GM23338 (cell line): ENCODE results near the gene FHOD1. TPM values are rescaled to one million over a fixed set of nuclear protein-coding genes. Genes with fewer than 3 reads are reported as not detected.
A peak's percentile ranks its signal among the peaks of the same experiment; 100 is the strongest.

ENCODE experiments used
- ATAC-seq: fragments of 200-7000 bp; cut with Tn5 transposase; 3 replicates; pipeline ENCODE4 v1.9.1; 2020
- DNase-seq: peaks from one replicate; pipeline ENCODE4 v3.0.0-alpha.2; 2015; ENCODE audit warnings: low spot score
- H2AFZ ChIP-seq: fragments of 200-600 bp; sonication (generic); 2 replicates; pipeline ENCODE4 v1.8.0; 2016; ENCODE audit warnings: antibody characterized with exemption, mild to moderate bottlenecking, moderate library complexity
- H3F3A ChIP-seq: fragments of 200-600 bp; sonication (generic); replicated peaks from 2 replicates; pipeline ENCODE4 v1.8.0; 2017; ENCODE audit warnings: antibody characterized with exemption, mixed run types, low read depth
- H3K27ac ChIP-seq: fragments of 200-600 bp; sonication (generic); 2 replicates; pipeline ENCODE4 v1.6.1; 2016; ENCODE audit warnings: low read depth
- H3K27me3 ChIP-seq: fragments of 200-600 bp; sonication (generic); 2 replicates; pipeline ENCODE4 v1.8.0; 2016; ENCODE audit warnings: mild to moderate bottlenecking, mixed run types, moderate library complexity; ENCODE audit not compliant: insufficient read depth
- H3K36me3 ChIP-seq: fragments of 200-600 bp; sonication (generic); 2 replicates; pipeline ENCODE4 v1.8.0; 2016; ENCODE audit warnings: mild to moderate bottlenecking; ENCODE audit not compliant: insufficient read depth
- H3K4me1 ChIP-seq: fragments of 200-600 bp; sonication (generic); 2 replicates; pipeline ENCODE4 v1.8.0; 2016; ENCODE audit warnings: mild to moderate bottlenecking, moderate library complexity; ENCODE audit not compliant: insufficient read depth
- H3K4me2 ChIP-seq: fragments of 200-600 bp; sonication (generic); 2 replicates; pipeline ENCODE4 v1.7.1; 2017; ENCODE audit warnings: mixed run types
- H3K4me3 ChIP-seq: fragments of 200-600 bp; sonication (generic); 2 replicates; pipeline ENCODE4 v1.6.1; 2016; ENCODE audit warnings: mixed run types
- H3K79me2 ChIP-seq: fragments of 200-600 bp; sonication (generic); replicated peaks from 2 replicates; pipeline ENCODE4 v1.8.0; 2017; ENCODE audit warnings: mild to moderate bottlenecking; ENCODE audit not compliant: insufficient read depth
- H3K9me2 ChIP-seq: fragments of 200-600 bp; sonication (generic); 2 replicates; pipeline ENCODE4 v1.8.0; 2017; ENCODE audit not compliant: insufficient read depth
- H4K20me1 ChIP-seq: fragments of 200-600 bp; sonication (generic); replicated peaks from 2 replicates; pipeline ENCODE4 v1.8.0; 2017; ENCODE audit warnings: mild to moderate bottlenecking; ENCODE audit not compliant: insufficient read depth
- H3K27ac Mint-ChIP-seq: 2 replicates; pipeline ENCODE4 v1.8.0; 2020; ENCODE audit warnings: inconsistent platforms, mild to moderate bottlenecking, moderate library complexity, mixed read lengths
- H3K27me3 Mint-ChIP-seq: 3 replicates; pipeline ENCODE4 v1.8.0; 2022; ENCODE audit warnings: low read depth, mild to moderate bottlenecking, moderate library complexity, mixed read lengths, inconsistent platforms; ENCODE audit not compliant: insufficient read depth, poor library complexity
- H3K36me3 Mint-ChIP-seq: 3 replicates; pipeline ENCODE4 v1.8.0; 2021; ENCODE audit warnings: low read depth, mild to moderate bottlenecking, inconsistent platforms, moderate library complexity, mixed read lengths
- H3K4me1 Mint-ChIP-seq: 3 replicates; pipeline ENCODE4 v1.8.0; 2020; ENCODE audit warnings: mild to moderate bottlenecking, inconsistent platforms, mixed read lengths
- H3K4me3 Mint-ChIP-seq: 3 replicates; pipeline ENCODE4 v1.8.0; 2021; ENCODE audit warnings: moderate library complexity, mild to moderate bottlenecking, inconsistent platforms, mixed read lengths
- H3K9me3 Mint-ChIP-seq: 3 replicates; pipeline ENCODE4 v1.8.0; 2020; ENCODE audit warnings: moderate library complexity, mild to moderate bottlenecking, inconsistent platforms, mixed read lengths
- CREB1 ChIP-seq: fragments of 250-450 bp; sonication (Bioruptor Pico); IDR thresholded peaks from 2 replicates; pipeline ENCODE4 v1.5.0; 2020; ENCODE audit warnings: low read depth, mild to moderate bottlenecking, moderate library complexity
- JUNB ChIP-seq: IDR thresholded peaks from one replicate; pipeline ENCODE4 v1.6.1; 2016; ENCODE audit warnings: antibody characterized with exemption; ENCODE audit not compliant: unreplicated experiment
- NANOG ChIP-seq: IDR thresholded peaks from 2 replicates; pipeline ENCODE4 v1.6.1; 2016; ENCODE audit warnings: antibody characterized with exemption, borderline replicate concordance
- STAT1 ChIP-seq: IDR thresholded peaks from one replicate; pipeline ENCODE4 v1.6.1; 2016; ENCODE audit warnings: antibody characterized with exemption; ENCODE audit not compliant: unreplicated experiment
- ZNF114 ChIP-seq: fragments of 250-450 bp; sonication (Bioruptor Pico); IDR thresholded peaks from 2 replicates; pipeline ENCODE4 v1.5.0; 2020; ENCODE audit warnings: mild to moderate bottlenecking, moderate library complexity
- ZNF331 ChIP-seq: fragments of 250-450 bp; sonication (Bioruptor Pico); IDR thresholded peaks from 2 replicates; pipeline ENCODE4 v1.5.0; 2020; ENCODE audit warnings: low read depth, mild to moderate bottlenecking, moderate library complexity
- polyA plus RNA-seq: library from polyadenylated mRNA; unstranded; fragments of >200 nt; fragmentation: Nextera tagmentation; extraction: Ambion mirVana; gene quantifications from 2 replicates; pipeline ENCODE4 v1.2.1, GENCODE V29; 2016
- total RNA-seq: library from RNA; depleted of rRNA; stranded (reverse); fragments of >200 nt; shearing (Covaris generic); gene quantifications from 2 replicates; pipeline ENCODE4 v1.2.3, GENCODE V29; 2014
- TF ChIP-seq, protein P1 (sequence below): fragments of 250-450 bp; sonication (Bioruptor Pico); IDR thresholded peaks from 2 replicates; pipeline ENCODE4 v1.5.0; 2020; ENCODE audit warnings: mild to moderate bottlenecking, moderate library complexity
- TF ChIP-seq, protein P2 (sequence below), 2 experiments: fragments of 200-600 bp in 1 of 2; sonication (generic) in 1 of 2; conservative IDR thresholded peaks; 2 replicates each; pipeline versions ENCODE4 v1.5.1 to v1.6.1; 2016 to 2017; ENCODE audit warnings: antibody characterized with exemption in 2 of 2, low read depth in 2 of 2, mild to moderate bottlenecking in 2 of 2, moderate library complexity in 1 of 2

FHOD1 gene
- total and polyA plus RNA-seq, 2 experiments from 2014 or later: 26.2 to 52.7 TPM

DNA sequence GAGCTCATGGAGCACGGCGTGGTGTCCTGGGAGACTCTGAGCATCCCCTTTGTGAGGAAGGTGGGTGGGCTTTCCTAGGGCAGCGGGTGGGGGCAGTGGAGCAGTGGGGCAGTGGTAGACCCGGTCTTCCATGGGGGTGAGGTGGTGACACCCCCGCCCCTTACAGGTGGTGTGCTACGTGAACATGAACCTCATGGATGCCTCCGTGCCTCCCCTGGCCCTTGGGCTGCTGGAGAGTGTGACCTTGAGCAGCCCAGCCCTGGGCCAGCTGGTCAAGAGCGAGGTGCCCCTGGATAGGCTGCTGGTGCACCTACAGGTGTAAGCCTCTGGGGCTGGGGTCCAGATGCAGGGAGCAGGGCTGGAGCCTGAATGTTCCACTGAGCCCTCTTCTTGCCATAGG lies 46.8 kb downstream of the FHOD1 start:
- H3K36me3 Mint-ChIP-seq: peaks cover 31% of the 10 kb centered on the region
- Histone ChIP-seq H3K9me2 (no peaks in the 10 kb centered on the region), H2AFZ (no peak overlapping the region), H4K20me1 (peaks cover 4% of the 10 kb centered on the region; the same call in 1 of the 2 replicates), H3K4me1 (peaks cover 9% of the 10 kb centered on the region), H3K36me3 (peaks cover 14% of the 10 kb centered on the region; the same call in 1 of the 2 replicates), H3K27me3 (no peaks in the 10 kb centered on the region), H3K4me2 (peak overlapping the region; percentile 92), H3F3A (peaks cover 18% of the 10 kb centered on the region; the same call in 1 of the 2 replicates), H3K79me2 (no peaks in the 10 kb centered on the region), H3K27ac (no peak overlapping the region), H3K4me3 (peak overlapping the region; percentile 79)
- peaks cover 6% of the 10 kb centered on the region for H3K4me1 Mint-ChIP-seq
- no peak overlapping the region for H3K27ac Mint-ChIP-seq
- no peaks in the 10 kb centered on the region for H3K9me3 Mint-ChIP-seq
- H3K4me3 Mint-ChIP-seq: peak overlapping the region; percentile 86; the same call in 2 of the 3 replicates
- peaks cover 15% of the 10 kb centered on the region for H3K27me3 Mint-ChIP-seq
- ATAC-seq: no peak
- no peak for TF ChIP-seq CREB1
- TF ChIP-seq NANOG: no peak
- TF ChIP-seq JUNB: no peak
- no peak for TF ChIP-seq ZNF331 (CRISPR knock-in tag)
- TF ChIP-seq STAT1: no peak
- TF ChIP-seq, protein P1, sequence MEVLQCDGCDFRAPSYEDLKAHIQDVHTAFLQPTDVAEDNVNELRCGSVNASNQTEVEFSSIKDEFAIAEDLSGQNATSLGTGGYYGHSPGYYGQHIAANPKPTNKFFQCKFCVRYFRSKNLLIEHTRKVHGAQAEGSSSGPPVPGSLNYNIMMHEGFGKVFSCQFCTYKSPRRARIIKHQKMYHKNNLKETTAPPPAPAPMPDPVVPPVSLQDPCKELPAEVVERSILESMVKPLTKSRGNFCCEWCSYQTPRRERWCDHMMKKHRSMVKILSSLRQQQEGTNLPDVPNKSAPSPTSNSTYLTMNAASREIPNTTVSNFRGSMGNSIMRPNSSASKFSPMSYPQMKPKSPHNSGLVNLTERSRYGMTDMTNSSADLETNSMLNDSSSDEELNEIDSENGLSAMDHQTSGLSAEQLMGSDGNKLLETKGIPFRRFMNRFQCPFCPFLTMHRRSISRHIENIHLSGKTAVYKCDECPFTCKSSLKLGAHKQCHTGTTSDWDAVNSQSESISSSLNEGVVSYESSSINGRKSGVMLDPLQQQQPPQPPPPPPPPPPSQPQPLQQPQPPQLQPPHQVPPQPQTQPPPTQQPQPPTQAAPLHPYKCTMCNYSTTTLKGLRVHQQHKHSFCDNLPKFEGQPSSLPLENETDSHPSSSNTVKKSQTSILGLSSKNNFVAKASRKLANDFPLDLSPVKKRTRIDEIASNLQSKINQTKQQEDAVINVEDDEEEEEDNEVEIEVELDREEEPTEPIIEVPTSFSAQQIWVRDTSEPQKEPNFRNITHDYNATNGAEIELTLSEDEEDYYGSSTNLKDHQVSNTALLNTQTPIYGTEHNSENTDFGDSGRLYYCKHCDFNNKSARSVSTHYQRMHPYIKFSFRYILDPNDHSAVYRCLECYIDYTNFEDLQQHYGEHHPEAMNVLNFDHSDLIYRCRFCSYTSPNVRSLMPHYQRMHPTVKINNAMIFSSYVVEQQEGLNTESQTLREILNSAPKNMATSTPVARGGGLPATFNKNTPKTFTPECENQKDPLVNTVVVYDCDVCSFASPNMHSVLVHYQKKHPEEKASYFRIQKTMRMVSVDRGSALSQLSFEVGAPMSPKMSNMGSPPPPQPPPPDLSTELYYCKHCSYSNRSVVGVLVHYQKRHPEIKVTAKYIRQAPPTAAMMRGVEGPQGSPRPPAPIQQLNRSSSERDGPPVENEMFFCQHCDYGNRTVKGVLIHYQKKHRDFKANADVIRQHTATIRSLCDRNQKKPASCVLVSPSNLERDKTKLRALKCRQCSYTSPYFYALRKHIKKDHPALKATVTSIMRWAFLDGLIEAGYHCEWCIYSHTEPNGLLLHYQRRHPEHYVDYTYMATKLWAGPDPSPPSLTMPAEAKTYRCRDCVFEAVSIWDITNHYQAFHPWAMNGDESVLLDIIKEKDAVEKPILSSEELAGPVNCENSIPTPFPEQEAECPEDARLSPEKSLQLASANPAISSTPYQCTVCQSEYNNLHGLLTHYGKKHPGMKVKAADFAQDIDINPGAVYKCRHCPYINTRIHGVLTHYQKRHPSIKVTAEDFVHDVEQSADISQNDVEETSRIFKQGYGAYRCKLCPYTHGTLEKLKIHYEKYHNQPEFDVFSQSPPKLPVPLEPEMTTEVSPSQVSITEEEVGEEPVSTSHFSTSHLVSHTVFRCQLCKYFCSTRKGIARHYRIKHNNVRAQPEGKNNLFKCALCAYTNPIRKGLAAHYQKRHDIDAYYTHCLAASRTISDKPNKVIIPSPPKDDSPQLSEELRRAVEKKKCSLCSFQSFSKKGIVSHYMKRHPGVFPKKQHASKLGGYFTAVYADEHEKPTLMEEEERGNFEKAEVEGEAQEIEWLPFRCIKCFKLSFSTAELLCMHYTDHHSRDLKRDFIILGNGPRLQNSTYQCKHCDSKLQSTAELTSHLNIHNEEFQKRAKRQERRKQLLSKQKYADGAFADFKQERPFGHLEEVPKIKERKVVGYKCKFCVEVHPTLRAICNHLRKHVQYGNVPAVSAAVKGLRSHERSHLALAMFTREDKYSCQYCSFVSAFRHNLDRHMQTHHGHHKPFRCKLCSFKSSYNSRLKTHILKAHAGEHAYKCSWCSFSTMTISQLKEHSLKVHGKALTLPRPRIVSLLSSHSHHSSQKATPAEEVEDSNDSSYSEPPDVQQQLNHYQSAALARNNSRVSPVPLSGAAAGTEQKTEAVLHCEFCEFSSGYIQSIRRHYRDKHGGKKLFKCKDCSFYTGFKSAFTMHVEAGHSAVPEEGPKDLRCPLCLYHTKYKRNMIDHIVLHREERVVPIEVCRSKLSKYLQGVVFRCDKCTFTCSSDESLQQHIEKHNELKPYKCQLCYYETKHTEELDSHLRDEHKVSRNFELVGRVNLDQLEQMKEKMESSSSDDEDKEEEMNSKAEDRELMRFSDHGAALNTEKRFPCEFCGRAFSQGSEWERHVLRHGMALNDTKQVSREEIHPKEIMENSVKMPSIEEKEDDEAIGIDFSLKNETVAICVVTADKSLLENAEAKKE (CRISPR knock-in tag): no peak
- no peak for TF ChIP-seq ZNF114 (CRISPR knock-in tag)
- TF ChIP-seq, protein P2, sequence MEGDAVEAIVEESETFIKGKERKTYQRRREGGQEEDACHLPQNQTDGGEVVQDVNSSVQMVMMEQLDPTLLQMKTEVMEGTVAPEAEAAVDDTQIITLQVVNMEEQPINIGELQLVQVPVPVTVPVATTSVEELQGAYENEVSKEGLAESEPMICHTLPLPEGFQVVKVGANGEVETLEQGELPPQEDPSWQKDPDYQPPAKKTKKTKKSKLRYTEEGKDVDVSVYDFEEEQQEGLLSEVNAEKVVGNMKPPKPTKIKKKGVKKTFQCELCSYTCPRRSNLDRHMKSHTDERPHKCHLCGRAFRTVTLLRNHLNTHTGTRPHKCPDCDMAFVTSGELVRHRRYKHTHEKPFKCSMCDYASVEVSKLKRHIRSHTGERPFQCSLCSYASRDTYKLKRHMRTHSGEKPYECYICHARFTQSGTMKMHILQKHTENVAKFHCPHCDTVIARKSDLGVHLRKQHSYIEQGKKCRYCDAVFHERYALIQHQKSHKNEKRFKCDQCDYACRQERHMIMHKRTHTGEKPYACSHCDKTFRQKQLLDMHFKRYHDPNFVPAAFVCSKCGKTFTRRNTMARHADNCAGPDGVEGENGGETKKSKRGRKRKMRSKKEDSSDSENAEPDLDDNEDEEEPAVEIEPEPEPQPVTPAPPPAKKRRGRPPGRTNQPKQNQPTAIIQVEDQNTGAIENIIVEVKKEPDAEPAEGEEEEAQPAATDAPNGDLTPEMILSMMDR (conservative IDR thresholded peaks at IDR 0.05; ENCODE audit: low read depth in 2 of 2): no peak
- no peak for DNase-seq
